Left lung (tissue), 10 donors: ENCODE results near the gene SPTBN1. TPM values are rescaled to one million over a fixed set of nuclear protein-coding genes. Genes with fewer than 3 reads are reported as not detected.

ENCODE experiments used
- ATAC-seq: fragments of 200-7000 bp; cut with Tn5 transposase; one replicate; pipeline ENCODE4 v1.9.1; 2020; ENCODE audit warnings: moderate library complexity
- DNase-seq, 4 donors: peaks; one replicate each; pipeline ENCODE4 v3.0.0-alpha.2; 2013 to 2020
- H3K27ac ChIP-seq, 2 donors: fragments of 200-600 bp; sonication (generic) in 1 of 2; one replicate each; pipeline versions ENCODE4 v1.5.0 to v1.8.0; 2020 to 2021
- H3K27me3 ChIP-seq, 2 donors: fragments of 200-600 bp; sonication (generic) in 1 of 2; one replicate each; pipeline versions ENCODE4 v1.5.0 to v1.8.0; 2020 to 2021
- H3K36me3 ChIP-seq, 2 donors: fragments of 200-600 bp; sonication (generic) in 1 of 2; one replicate each; pipeline versions ENCODE4 v1.5.0 to v1.8.0; 2020 to 2021
- H3K4me1 ChIP-seq, 2 donors: fragments of 200-600 bp; one replicate each; pipeline ENCODE4 v1.8.0; 2021
- H3K4me3 ChIP-seq, 2 donors: fragments of 200-600 bp; sonication (generic) in 1 of 2; one replicate each; pipeline versions ENCODE4 v1.5.0 to v1.8.0; 2020 to 2021; ENCODE audit warnings: mild to moderate bottlenecking in 1 of 2
- H3K9me3 ChIP-seq, 2 donors: fragments of 200-600 bp; sonication (generic) in 1 of 2; one replicate each; pipeline versions ENCODE4 v1.5.0 to v1.8.0; 2020 to 2021
- intact Hi-C, 2 donors: fragments of 100-400 bp; cut with DNase I; formaldehyde crosslinking; loops; one replicate each; pipeline versions ENCODE4 v1.11.2 to v1.14.2; 2022
- polyA plus RNA-seq, 6 donors: library from polyadenylated mRNA; unstranded; fragments of 120-200 nt; gene quantifications; one replicate each; pipeline ENCODE4 v1.2.1, GENCODE V29; 2013; ENCODE audit not compliant: insufficient read length in 6 of 6
- total RNA-seq, 2 donors: library from RNA; stranded (reverse); fragmentation: NEBNext Ultra II Directional; extraction: Animal tissue kit (Norgen Biotek cat#: 25700); gene quantifications; one replicate each; pipeline ENCODE4 v1.2.1, GENCODE V29; 2021
- TF ChIP-seq, protein P1 (sequence below), 2 donors: fragments of 200-600 bp; sonication (generic) in 1 of 2; IDR thresholded peaks; one replicate each; pipeline versions ENCODE4 v1.5.0 to v1.8.0; 2021; ENCODE audit warnings: antibody characterized with exemption in 2 of 2
- donor health status: DM: no; HTN: yes; CAD: no.
- donor health status: DM: no; HTN: no; CAD: no.

Gene SPTBN1
- total and polyA plus RNA-seq, 8 donors, result 441 to 578 (median 543) TPM

DNA sequence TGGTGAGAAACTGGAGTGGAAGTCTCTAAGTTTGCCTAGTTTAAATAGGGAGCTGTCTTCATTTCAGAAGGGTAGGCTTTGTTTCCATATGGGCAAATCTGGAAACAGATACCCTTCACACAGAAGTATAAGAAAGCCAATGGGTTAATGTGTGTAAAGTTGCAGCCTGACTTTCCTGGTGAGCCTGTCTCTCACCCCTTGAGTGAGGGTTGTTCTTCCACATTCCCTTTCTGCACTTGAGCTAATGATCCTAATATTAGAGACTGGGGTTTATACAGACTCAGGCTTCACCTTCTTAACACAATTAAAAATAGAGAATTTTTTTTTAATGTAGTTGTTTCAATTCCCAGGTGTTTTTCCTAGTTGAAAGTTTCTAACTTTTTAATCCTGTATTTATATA, 158.7 kb downstream of the SPTBN1 start:
- TF ChIP-seq, protein P1, sequence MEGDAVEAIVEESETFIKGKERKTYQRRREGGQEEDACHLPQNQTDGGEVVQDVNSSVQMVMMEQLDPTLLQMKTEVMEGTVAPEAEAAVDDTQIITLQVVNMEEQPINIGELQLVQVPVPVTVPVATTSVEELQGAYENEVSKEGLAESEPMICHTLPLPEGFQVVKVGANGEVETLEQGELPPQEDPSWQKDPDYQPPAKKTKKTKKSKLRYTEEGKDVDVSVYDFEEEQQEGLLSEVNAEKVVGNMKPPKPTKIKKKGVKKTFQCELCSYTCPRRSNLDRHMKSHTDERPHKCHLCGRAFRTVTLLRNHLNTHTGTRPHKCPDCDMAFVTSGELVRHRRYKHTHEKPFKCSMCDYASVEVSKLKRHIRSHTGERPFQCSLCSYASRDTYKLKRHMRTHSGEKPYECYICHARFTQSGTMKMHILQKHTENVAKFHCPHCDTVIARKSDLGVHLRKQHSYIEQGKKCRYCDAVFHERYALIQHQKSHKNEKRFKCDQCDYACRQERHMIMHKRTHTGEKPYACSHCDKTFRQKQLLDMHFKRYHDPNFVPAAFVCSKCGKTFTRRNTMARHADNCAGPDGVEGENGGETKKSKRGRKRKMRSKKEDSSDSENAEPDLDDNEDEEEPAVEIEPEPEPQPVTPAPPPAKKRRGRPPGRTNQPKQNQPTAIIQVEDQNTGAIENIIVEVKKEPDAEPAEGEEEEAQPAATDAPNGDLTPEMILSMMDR (IDR thresholded peaks at IDR 0.05), result no peak
- ATAC-seq (peak; percentile 70), DNase-seq (no peak)
- H3K4me3 ChIP-seq, result no peak overlapping the region
- no peaks in the 10 kb centered on the region for H3K27me3 ChIP-seq
- H3K4me1 ChIP-seq, result peaks cover 16 to 76% of the 10 kb centered on the region in 2 donors
- no peaks in the 10 kb centered on the region for H3K9me3 ChIP-seq
- H3K36me3 ChIP-seq, result peaks cover 0 to 63% of the 10 kb centered on the region in 2 donors
- intact Hi-C loops, result no loop called here
- peak overlapping the region in 1 of 2 donors; percentile 14 for H3K27ac ChIP-seq

DNA sequence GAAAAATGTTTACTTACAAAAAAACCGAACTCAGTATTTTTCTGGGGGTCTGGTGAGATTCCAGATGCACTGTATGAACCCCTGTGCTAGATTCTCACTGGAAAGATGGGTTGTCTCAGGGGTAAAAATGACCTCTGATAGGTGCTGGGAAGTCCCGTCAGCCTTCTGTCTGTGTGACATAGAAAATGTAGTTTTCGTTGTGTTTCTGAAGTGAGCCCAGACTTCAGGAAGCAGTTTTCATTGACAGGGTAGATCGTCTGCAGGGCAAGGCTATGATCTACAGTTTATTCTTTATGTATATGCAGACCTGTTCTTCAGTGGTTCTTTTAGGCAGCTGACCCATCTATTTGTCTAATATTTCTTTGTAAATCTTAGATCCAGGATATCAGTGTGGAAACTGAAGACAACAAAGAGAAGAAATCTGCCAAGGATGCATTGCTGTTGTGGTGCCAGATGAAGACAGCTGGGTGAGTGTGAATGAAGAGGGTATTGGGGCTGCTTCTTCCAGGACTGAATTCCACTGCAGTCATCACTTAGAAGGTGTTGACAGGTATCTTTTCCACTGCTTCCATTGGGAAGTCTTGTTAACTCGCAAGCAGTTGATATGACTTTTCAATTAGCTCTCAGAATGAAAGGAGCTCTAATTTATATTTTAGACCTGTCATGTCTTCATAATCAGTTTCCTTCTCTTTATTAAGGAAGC, 159.9 kb downstream of the SPTBN1 start:
- TF ChIP-seq, protein P1 (IDR thresholded peaks at IDR 0.05), result no peak
- DNase-seq, result no peak
- Histone ChIP-seq H3K27ac (peak overlapping the region in 1 of 2 donors; percentile 15), H3K27me3 (no peaks in the 10 kb centered on the region), H3K4me3 (no peak overlapping the region), H3K36me3 (peaks cover 0 to 67% of the 10 kb centered on the region in 2 donors), H3K9me3 (no peaks in the 10 kb centered on the region), H3K4me1 (peaks cover 16 to 68% of the 10 kb centered on the region in 2 donors)
- intact Hi-C loops, result no loop called here
- ATAC-seq, result no peak

DNA sequence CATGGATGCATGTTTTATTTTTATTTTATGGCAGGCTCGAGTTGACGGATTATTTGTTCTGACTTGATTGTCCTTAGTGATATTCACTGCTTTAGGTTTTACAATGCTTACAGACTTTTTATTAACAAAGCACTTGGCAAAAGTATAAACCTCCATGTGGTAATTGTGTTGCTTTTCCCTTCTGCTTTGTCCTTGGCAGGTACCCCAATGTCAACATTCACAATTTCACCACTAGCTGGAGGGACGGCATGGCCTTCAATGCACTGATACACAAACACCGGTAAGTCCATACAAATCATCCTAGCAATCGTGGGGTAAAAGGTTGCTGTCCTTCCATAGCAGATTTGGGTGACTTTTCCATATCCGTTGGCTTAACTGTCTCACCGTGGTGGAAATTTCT, 161.3 kb downstream of the SPTBN1 start:
- TF ChIP-seq, protein P1 (IDR thresholded peaks at IDR 0.05), result no peak
- Histone ChIP-seq H3K27me3 (no peaks in the 10 kb centered on the region), H3K36me3 (peaks cover 5 to 78% of the 10 kb centered on the region in 2 donors), H3K9me3 (no peaks in the 10 kb centered on the region), H3K4me1 (peaks cover 16 to 61% of the 10 kb centered on the region in 2 donors), H3K27ac (peak overlapping the region in 1 of 2 donors; percentile 35), H3K4me3 (no peak overlapping the region)
- intact Hi-C loops, result no loop called here
- ATAC-seq (no peak), DNase-seq (no peak)

DNA sequence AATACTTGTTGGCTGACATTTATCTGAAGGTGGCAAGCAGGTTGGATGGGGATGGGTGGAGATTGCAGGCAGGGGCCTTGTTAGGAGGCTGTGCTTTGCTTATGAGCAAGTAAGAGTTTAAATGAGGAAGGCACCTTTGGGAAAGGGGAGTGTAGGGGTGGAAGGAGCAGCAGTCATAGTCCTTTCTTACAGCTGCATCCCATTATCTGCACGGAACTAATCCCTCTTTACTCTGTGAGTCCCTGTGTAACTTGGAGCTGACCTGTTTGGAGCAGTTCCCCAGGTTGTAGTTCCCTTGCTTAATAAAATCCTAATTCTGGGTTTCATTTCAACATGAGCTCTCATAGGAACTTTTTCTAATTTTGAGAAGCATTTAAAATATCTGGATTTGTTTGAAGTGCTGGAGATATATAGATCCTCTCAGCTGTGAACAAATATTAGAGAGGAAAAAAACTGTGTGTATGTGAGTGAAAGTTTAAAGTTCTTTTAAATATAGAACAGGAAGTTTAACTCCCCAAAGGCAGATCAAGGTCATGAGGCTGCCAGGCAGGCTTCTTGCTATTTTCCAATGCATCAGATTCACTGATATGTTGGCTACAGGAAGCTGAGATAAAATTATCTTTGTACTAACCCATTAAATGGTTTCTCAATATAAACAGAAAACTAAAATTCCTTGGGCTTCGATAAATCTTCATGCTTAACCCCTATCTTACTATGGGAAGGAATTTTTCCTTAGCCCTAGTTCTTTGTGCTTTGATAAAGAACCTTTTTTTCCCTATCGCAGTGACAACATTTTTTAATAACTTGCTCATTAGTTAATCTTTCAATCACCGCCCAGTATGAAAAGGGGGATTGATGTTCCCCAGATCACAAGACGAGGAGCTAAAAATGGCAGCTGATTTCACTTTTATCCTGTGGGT, 162.8 kb downstream of the SPTBN1 start:
- Histone ChIP-seq H3K27ac (peak overlapping the region; percentile 28 to 42), H3K36me3 (peaks cover 5 to 84% of the 10 kb centered on the region in 2 donors), H3K4me1 (peaks cover 16 to 47% of the 10 kb centered on the region in 2 donors), H3K9me3 (no peaks in the 10 kb centered on the region), H3K27me3 (no peaks in the 10 kb centered on the region), H3K4me3 (no peak overlapping the region)
- no peak for DNase-seq
- intact Hi-C loops, result no loop called here
- TF ChIP-seq, protein P1 (IDR thresholded peaks at IDR 0.05), result no peak
- ATAC-seq, result peak; percentile 10
